ENCODE data around the gene CHRDL2. TPM values are rescaled to one million over a fixed set of nuclear protein-coding genes. Genes with fewer than 3 reads are reported as not detected.

CHRDL2 gene
- total and polyA plus RNA-seq, 7 donors, result 6.1 to 45.1 (median 14.6) TPM; not detected in 1

- H3K4me3 ChIP-seq, result no peak overlapping the region
- intact Hi-C loops (cut with DNase I), result loop anchor here (5.0 kb wide), 2 partner anchors 251 to 356 kb away; partner anchors contain the start of gene LIPT2
- H3K9me3 ChIP-seq, result no peaks in the 10 kb centered on the region
- H3K27me3 ChIP-seq, result no peaks in the 10 kb centered on the region
- no peak for DNase-seq
- peaks cover 0 to 10% (median 7%) of the 10 kb centered on the region in 4 donors for H3K4me1 ChIP-seq
- no peak overlapping the region for H3K27ac ChIP-seq
- H3K36me3 ChIP-seq, result no peaks in the 10 kb centered on the region
- TF ChIP-seq POLR2AphosphoS5 (IDR thresholded peaks at IDR 0.05) (no peak), CTCF (IDR thresholded peaks at IDR 0.05) (no peak), EP300 (IDR thresholded peaks at IDR 0.05) (no peak), POLR2A (IDR thresholded peaks at IDR 0.05) (no peak)
Observed at GRCh38 chr11:74743640-74744039, 12.4 kb upstream of the CHRDL2 start.

GRCh38 chr11:74742070-74742469 is 10.8 kb upstream of the CHRDL2 start:
- intact Hi-C loops (cut with DNase I), result loop anchor here (5.0 kb wide), 2 partner anchors 250 to 355 kb away; partner anchors contain the start of gene LIPT2
- Histone ChIP-seq H3K27ac (no peak overlapping the region), H3K4me1 (no peaks in the 10 kb centered on the region), H3K36me3 (no peaks in the 10 kb centered on the region), H3K9me3 (no peaks in the 10 kb centered on the region), H3K4me3 (no peak overlapping the region), H3K27me3 (no peaks in the 10 kb centered on the region)
- WGBS, 2 donors, result 81 to 86% methylated on average over 4 of the region's 4 CpGs
- no peak for TF ChIP-seq CTCF (IDR thresholded peaks at IDR 0.05)
- TF ChIP-seq POLR2A (IDR thresholded peaks at IDR 0.05), result no peak
- no peak for TF ChIP-seq EP300 (IDR thresholded peaks at IDR 0.05)
- TF ChIP-seq POLR2AphosphoS5 (IDR thresholded peaks at IDR 0.05), result no peak
- DNase-seq, result no peak

GRCh38 chr11:74739546-74740270 is 8.5 kb upstream of the CHRDL2 start:
- Histone ChIP-seq H3K27me3 (no peaks in the 10 kb centered on the region), H3K4me1 (no peaks in the 10 kb centered on the region), H3K9me3 (no peaks in the 10 kb centered on the region), H3K36me3 (no peaks in the 10 kb centered on the region), H3K27ac (no peak overlapping the region), H3K4me3 (no peak overlapping the region)
- 13 to 22% methylated on average over 8 of the region's 8 CpGs for WGBS, 2 donors
- TF ChIP-seq CTCF (IDR thresholded peaks at IDR 0.05) (peak; percentile 66 to 92 (median 83)), EP300 (IDR thresholded peaks at IDR 0.05) (no peak)
- no peak for DNase-seq
- intact Hi-C loops (cut with DNase I), result loop anchor here (2.0 to 10.0 kb wide), 5 partner anchors 147 to 485 kb away; partner anchors contain the start of genes LIPT2 and POLD3

- DNase-seq, result no peak
- TF ChIP-seq CTCF (IDR thresholded peaks at IDR 0.05) (no peak), POLR2A (IDR thresholded peaks at IDR 0.05) (no peak), POLR2AphosphoS5 (IDR thresholded peaks at IDR 0.05) (no peak), EP300 (IDR thresholded peaks at IDR 0.05) (no peak)
- H3K27me3 ChIP-seq, result peaks cover 0 to 8% (median 0%) of the 10 kb centered on the region in 3 donors
Observed at GRCh38 chr11:74736031-74736430, 4.8 kb upstream of the CHRDL2 start.

More at GRCh38 chr11:74736031-74736430, 4.8 kb upstream of the CHRDL2 start:
- intact Hi-C loops (cut with DNase I), result loop anchor here (5.0 to 10.0 kb wide), 2 partner anchors 144 to 481 kb away; partner anchors contain the start of gene POLD3
- WGBS, 2 donors, result 89 to 91% methylated on average over 2 of the region's 2 CpGs
- H3K27ac ChIP-seq, result no peak overlapping the region
- no peak overlapping the region for H3K4me3 ChIP-seq
- H3K4me1 ChIP-seq, result peaks cover 0 to 10% (median 7%) of the 10 kb centered on the region in 4 donors
- no peaks in the 10 kb centered on the region for H3K9me3 ChIP-seq
- no peaks in the 10 kb centered on the region for H3K36me3 ChIP-seq
